Measurements from ENCODE around the gene BATF. TPM values are rescaled to one million over a fixed set of nuclear protein-coding genes. Genes with fewer than 3 reads are reported as not detected.

Gene BATF
- total RNA-seq, 4 donors from 2014 or later, result 0.36 to 5.2 (median 1.1) TPM

DNA sequence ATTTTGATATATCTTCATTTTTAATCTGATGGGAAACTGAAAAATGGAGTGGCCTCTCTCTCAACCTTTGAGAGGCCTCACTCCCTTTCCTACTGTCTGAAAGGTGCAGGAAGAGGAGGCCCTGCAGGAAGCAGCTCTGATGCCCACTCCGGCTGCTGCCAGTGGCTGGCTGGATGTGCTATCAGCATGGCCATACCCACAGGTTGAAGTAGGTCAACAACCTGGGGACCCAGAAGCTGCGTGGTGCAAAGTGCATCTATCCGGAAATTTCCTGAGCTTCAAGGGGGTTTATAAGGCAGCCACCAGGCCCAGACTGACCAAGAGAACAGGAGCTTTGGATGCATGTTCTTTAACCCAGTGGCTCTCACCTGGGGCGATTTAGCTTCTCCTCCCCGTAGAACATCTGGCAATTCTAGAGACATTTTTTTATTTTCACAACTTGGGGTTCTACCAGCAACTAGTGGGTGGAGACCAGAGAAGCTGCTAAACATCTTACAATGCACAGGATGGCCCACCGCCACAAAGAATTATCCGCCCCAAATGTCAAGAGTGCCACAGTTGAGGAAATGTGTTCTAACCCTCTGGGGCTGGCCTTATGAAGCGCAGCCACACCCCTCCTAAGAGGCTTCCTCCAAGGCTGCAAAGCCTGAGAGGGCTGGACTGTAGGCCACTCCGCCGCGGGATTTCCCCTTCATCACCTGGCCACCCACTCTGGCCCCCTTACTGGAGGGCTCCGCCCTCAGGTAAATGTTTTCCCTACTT, 8.2 kb upstream of the BATF start:
- TF ChIP-seq, protein P1, sequence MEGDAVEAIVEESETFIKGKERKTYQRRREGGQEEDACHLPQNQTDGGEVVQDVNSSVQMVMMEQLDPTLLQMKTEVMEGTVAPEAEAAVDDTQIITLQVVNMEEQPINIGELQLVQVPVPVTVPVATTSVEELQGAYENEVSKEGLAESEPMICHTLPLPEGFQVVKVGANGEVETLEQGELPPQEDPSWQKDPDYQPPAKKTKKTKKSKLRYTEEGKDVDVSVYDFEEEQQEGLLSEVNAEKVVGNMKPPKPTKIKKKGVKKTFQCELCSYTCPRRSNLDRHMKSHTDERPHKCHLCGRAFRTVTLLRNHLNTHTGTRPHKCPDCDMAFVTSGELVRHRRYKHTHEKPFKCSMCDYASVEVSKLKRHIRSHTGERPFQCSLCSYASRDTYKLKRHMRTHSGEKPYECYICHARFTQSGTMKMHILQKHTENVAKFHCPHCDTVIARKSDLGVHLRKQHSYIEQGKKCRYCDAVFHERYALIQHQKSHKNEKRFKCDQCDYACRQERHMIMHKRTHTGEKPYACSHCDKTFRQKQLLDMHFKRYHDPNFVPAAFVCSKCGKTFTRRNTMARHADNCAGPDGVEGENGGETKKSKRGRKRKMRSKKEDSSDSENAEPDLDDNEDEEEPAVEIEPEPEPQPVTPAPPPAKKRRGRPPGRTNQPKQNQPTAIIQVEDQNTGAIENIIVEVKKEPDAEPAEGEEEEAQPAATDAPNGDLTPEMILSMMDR (IDR thresholded peaks at IDR 0.05 in 4 of 5, conservative IDR thresholded peaks at IDR 0.05 in 1 of 5), result no peak
- no peak for TF ChIP-seq POLR2A (IDR thresholded peaks at IDR 0.05)
- Histone ChIP-seq H3K4me1 (peaks cover 0 to 5% of the 10 kb centered on the region in 2 donors), H3K4me3 (no peak overlapping the region), H3K36me3 (no peaks in the 10 kb centered on the region), H3K9me3 (no peaks in the 10 kb centered on the region), H3K27ac (no peak overlapping the region), H3K27me3 (no peaks in the 10 kb centered on the region)
- in situ Hi-C loops (cut with MboI; ENCODE audit: low sequenced_read_pairs in 4 of 4), result no loop called here
- ATAC-seq (no peak), DNase-seq (no peak)
- intact Hi-C loops (cut with DNase I; ENCODE audit: low total_unique reads), result no loop called here

DNA sequence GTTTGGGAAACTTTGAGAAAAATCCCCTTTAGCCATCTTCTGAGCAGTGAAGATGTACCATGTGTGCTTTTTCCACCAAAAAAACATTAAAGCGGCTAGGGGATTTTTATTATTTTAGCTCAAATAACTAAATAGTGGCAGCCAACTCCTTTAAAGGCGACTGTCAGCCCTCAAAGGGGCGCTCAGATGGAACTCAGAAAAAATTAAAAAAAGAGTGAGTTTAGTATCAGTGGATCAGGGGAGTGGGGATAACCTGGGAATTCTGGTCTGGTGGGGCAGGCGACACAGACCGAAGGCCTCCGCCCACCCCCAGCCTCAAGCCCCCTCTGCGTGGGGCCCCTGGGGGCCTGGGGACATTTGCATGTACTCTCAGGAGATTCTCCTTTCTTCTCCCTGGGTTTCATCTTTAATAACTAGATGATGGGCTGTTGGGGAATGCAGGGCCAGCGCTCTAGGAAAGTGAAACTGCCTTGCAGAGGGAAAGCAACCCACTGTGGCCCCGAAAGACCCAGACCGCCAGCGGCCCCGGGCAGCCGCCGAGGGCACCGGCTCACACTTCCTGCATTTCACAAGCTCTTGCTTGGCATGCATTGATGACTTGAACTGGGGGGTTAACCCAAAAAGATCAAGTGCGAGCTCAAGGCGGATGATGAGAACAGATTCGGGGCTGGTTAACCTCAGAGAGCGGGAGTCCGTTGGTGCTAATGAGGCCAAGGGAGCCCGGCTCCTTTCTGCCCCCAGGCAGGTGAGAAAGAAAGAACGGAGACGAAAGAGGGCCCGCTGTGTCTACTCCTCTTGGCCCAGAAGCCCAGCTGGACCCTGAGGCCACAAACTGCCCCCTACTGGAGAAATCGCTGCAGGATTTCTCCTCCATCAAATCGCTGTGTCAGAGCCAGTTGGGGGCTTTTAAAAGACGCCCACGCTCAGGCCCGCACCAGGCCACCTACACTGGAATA, 7.3 kb upstream of the BATF start:
- no peaks in the 10 kb centered on the region for H3K9me3 ChIP-seq
- H3K36me3 ChIP-seq, result no peaks in the 10 kb centered on the region
- TF ChIP-seq, protein P1 (IDR thresholded peaks at IDR 0.05 in 4 of 5, conservative IDR thresholded peaks at IDR 0.05 in 1 of 5), result peak in 2 of 5 experiments; percentile 20 to 40
- TF ChIP-seq POLR2A (IDR thresholded peaks at IDR 0.05), result no peak
- DNase-seq, result no peak
- ATAC-seq, result peak in 1 of 2 donors; percentile 37
- H3K27ac ChIP-seq, result peak overlapping the region in 1 of 4 donors; percentile 25
- intact Hi-C loops (cut with DNase I; ENCODE audit: low total_unique reads) (no loop called here), in situ Hi-C loops (cut with MboI; ENCODE audit: low sequenced_read_pairs in 4 of 4) (no loop called here)
- H3K4me3 ChIP-seq, result peak overlapping the region in 3 of 4 donors; percentile 40 to 67 (median 50)
- peaks cover 0 to 5% of the 10 kb centered on the region in 2 donors for H3K4me1 ChIP-seq
- no peaks in the 10 kb centered on the region for H3K27me3 ChIP-seq

DNA sequence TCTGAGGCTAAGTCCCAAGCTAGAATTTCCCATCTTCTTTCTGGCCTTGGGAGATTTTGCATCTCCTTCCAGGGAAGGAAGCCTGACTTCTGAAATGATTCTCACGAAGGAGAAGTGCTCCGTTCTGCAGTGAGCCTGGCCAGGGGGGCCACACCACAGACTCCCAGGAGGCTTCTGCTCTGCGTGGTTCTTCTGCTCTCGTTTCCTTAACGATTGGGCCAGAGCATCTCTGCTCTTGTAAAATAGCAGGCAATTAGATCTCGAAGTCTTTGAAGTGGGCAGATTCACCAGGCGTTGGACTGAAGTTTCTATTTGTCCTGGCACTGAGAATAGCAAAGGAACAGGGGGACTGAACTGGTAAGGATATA, 6.7 kb upstream of the BATF start:
- H3K27me3 ChIP-seq, result no peaks in the 10 kb centered on the region
- TF ChIP-seq, protein P1 (IDR thresholded peaks at IDR 0.05 in 4 of 5, conservative IDR thresholded peaks at IDR 0.05 in 1 of 5), result no peak
- TF ChIP-seq POLR2A (IDR thresholded peaks at IDR 0.05), result no peak

DNA sequence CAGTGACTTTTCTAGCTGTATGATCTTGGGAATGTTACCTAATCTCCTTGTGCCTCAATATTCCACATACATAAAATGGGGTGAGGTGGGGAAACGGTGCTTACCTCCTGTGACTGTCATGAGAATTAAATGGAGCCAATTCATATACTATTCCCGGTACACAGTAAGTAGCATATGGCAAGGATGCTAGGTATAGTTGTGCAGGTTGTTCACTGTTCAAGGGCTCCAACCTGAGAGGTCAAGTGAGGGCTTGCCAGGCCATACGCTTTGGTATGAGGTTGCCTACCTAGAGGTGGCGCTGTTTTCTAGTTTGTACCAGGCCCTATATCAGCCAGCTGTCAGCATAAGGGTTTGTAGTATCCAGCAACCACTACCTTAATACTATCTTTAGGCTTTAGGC, 3.6 kb upstream of the BATF start:
- no peaks in the 10 kb centered on the region for H3K9me3 ChIP-seq
- H3K36me3 ChIP-seq, result no peaks in the 10 kb centered on the region
- H3K27ac ChIP-seq, result no peak overlapping the region
- H3K4me1 ChIP-seq, result peaks cover 0 to 5% of the 10 kb centered on the region in 2 donors
- in situ Hi-C loops (cut with MboI; ENCODE audit: low sequenced_read_pairs in 4 of 4) (no loop called here), intact Hi-C loops (cut with DNase I; ENCODE audit: low total_unique reads) (loop anchor here (1.0 kb wide), 1 partner anchor 43 kb away; no protein-coding TSS in a partner anchor)
- peak; percentile 73 to 83 for ATAC-seq
- TF ChIP-seq, protein P1 (IDR thresholded peaks at IDR 0.05 in 4 of 5, conservative IDR thresholded peaks at IDR 0.05 in 1 of 5), result peak; percentile 33 to 65 (median 50)
- no peak for TF ChIP-seq POLR2A (IDR thresholded peaks at IDR 0.05)
- H3K4me3 ChIP-seq, result no peak overlapping the region
- DNase-seq, result peak in 1 of 2 donors; percentile 62
- H3K27me3 ChIP-seq, result no peaks in the 10 kb centered on the region

More for the DNA sequence above, 6.7 kb upstream of the BATF start:
- no peak for DNase-seq
- ATAC-seq, result peak in 1 of 2 donors; percentile 7
- Histone ChIP-seq H3K4me3 (peak overlapping the region in 3 of 4 donors; percentile 40 to 67 (median 50)), H3K4me1 (peaks cover 0 to 5% of the 10 kb centered on the region in 2 donors), H3K27ac (no peak overlapping the region), H3K36me3 (no peaks in the 10 kb centered on the region), H3K9me3 (no peaks in the 10 kb centered on the region)
- in situ Hi-C loops (cut with MboI; ENCODE audit: low sequenced_read_pairs in 4 of 4), result no loop called here
- intact Hi-C loops (cut with DNase I; ENCODE audit: low total_unique reads), result no loop called here

Measured in gastrocnemius medialis (tissue), 4 donors.